OCI-LY3 (cell line): Measurements from ENCODE around the gene CDC25A.

Experiments used
- EZH2phosphoT487 ChIP-seq: fragments of 200-600 bp; shearing (Covaris generic); IDR thresholded peaks from 2 replicates; pipeline ENCODE4 v1.6.1; 2018; ENCODE audit warnings: antibody characterized with exemption, mixed run types, low read depth
- TF ChIP-seq, protein P1 (sequence below): fragments of 200-600, 300-600 bp; sonication (generic); IDR thresholded peaks from 2 replicates; pipeline ENCODE4 v1.5.1; 2014; ENCODE audit warnings: antibody characterized with exemption, low read length, low read depth

GRCh38 chr3:48142316-48142870, 45.8 kb downstream of the CDC25A start:
- TF ChIP-seq, protein P1, sequence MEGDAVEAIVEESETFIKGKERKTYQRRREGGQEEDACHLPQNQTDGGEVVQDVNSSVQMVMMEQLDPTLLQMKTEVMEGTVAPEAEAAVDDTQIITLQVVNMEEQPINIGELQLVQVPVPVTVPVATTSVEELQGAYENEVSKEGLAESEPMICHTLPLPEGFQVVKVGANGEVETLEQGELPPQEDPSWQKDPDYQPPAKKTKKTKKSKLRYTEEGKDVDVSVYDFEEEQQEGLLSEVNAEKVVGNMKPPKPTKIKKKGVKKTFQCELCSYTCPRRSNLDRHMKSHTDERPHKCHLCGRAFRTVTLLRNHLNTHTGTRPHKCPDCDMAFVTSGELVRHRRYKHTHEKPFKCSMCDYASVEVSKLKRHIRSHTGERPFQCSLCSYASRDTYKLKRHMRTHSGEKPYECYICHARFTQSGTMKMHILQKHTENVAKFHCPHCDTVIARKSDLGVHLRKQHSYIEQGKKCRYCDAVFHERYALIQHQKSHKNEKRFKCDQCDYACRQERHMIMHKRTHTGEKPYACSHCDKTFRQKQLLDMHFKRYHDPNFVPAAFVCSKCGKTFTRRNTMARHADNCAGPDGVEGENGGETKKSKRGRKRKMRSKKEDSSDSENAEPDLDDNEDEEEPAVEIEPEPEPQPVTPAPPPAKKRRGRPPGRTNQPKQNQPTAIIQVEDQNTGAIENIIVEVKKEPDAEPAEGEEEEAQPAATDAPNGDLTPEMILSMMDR: no peak
- no peak for TF ChIP-seq EZH2phosphoT487
